Measurements from ENCODE around the gene ATP6AP2. TPM values are rescaled to one million over a fixed set of nuclear protein-coding genes. Genes with fewer than 3 reads are reported as not detected.

The ATP6AP2 gene
- total and polyA plus RNA-seq, 2 of the 8 experiments (the other 6 are each of a cell fraction or from before 2014, with no cell fraction given), result 66.0 to 86.2 TPM

DNA sequence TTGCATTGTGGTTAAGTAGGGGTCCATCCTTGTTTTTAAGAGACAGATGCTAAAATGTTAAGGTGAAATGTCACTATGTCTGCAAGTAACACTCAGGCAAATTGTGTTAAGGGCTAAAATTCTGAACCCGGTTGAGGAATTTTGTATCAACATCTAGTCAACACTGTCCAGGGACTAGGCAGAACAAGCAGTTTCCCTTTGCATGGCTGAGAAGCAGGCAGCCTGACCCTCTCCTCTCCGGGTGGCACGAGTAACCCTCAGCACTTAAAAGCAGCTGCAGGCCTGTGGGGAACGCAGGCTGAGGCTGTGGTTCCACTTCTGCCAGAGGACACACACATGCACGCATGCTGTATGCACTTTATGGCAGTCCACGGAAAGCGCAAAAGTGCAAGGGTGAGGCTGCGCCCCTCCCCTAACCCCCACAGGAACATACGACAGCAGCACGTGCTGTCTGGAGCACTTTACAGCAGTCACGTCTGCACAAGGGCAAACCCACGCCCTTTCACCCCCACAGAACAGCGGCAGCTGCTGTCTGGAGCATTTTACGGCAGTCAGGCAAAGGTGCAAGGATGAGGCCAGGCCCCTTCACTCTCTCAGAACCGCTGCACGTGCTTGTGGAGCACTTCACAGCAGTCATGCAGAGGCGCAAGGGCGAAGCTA, 41.8 kb downstream of the ATP6AP2 start:
- Histone ChIP-seq H3K23me2 (ENCODE audit: low read depth, low read length) (no peaks in the 10 kb centered on the region), H2BK5ac (ENCODE audit: low read depth, low read length) (no peak overlapping the region), H3K23ac (ENCODE audit: insufficient read length) (no peak overlapping the region), H3K79me1 (ENCODE audit: low read depth, low read length) (no peaks in the 10 kb centered on the region), H3K4me3 (ENCODE audit: extremely low read depth in 1 of 4, insufficient read depth in 2 of 4, low read depth in 3 of 4, low read length in 4 of 4) (no peak overlapping the region), H2AFZ (ENCODE audit: low read length) (0 out of 2 replicates have a peak overlapping the region, but pooled peaks have one; percentile 14), H2BK20ac (ENCODE audit: low read length) (no peak overlapping the region), H2AK5ac (ENCODE audit: low read depth, low read length) (no peak overlapping the region), H4K20me1 (replicated peaks in 1 of 2; ENCODE audit: control insufficient read depth in 1 of 2, insufficient read depth in 2 of 2, low read length in 2 of 2) (no peaks in the 10 kb centered on the region), H3K18ac (ENCODE audit: extremely low read depth, low read length) (no peak overlapping the region), H3K4ac (replicated peaks; ENCODE audit: insufficient read length, low read depth, low read length) (no peak overlapping the region), H3K14ac (ENCODE audit: insufficient read length) (no peak overlapping the region), H3K27me3 (replicated peaks in 1 of 4; ENCODE audit: control insufficient read depth in 3 of 4, extremely low read depth in 1 of 4, insufficient read depth in 3 of 4, low read length in 3 of 4) (no peaks in the 10 kb centered on the region), H3K4me2 (ENCODE audit: insufficient read depth in 1 of 2, low read depth in 2 of 2, low read length in 2 of 2) (no peak overlapping the region), H3K36me3 (ENCODE audit: control insufficient read depth in 2 of 4, insufficient read depth in 4 of 4, low read length in 3 of 4) (no peaks in the 10 kb centered on the region), H3K9ac (replicated peaks in 1 of 4; ENCODE audit: extremely low read depth in 1 of 4, low read depth in 3 of 4, low read length in 3 of 4) (no peak overlapping the region), H4K8ac (ENCODE audit: extremely low read depth, insufficient read depth, low read length) (no peak overlapping the region), H3K4me1 (replicated peaks in 1 of 4; ENCODE audit: control insufficient read depth in 3 of 4, insufficient read depth in 4 of 4, low read length in 3 of 4) (peaks cover 0 to 3% (median 0%) of the 10 kb centered on the region in 4 experiments; a peak in 1 of 7 replicates), H2BK12ac (ENCODE audit: low read depth, low read length) (no peak overlapping the region), H2BK15ac (ENCODE audit: low read length) (no peak overlapping the region), H2BK120ac (replicated peaks; ENCODE audit: low read depth, low read length) (no peak overlapping the region), H3K27ac (ENCODE audit: low read depth, low read length) (no peak overlapping the region), H3K9me3 (ENCODE audit: insufficient read depth in 2 of 2, low read depth in 1 of 2, low read length in 1 of 2) (no peaks in the 10 kb centered on the region), H4K5ac (ENCODE audit: insufficient read length, low read depth, low read length) (no peak overlapping the region), H4K91ac (replicated peaks; ENCODE audit: insufficient read length, low read length) (no peak overlapping the region), H3K79me2 (ENCODE audit: control insufficient read depth in 1 of 2, insufficient read depth in 2 of 2, low read length in 2 of 2) (no peaks in the 10 kb centered on the region), H3K56ac (replicated peaks; ENCODE audit: insufficient read length, low read depth, low read length) (no peak overlapping the region)
- POLR2A ChIA-PET (ENCODE audit: partially characterized antibody), result no interaction called here
- DNase-seq (ENCODE audit: low read depth in 1 of 2, low spot score in 2 of 2) (no peak), FAIRE-seq (no peak)
- TF ChIP-seq MAFK (IDR thresholded peaks at IDR 0.05; ENCODE audit: low read depth, low read length), result no peak
- CTCF ChIA-PET (ENCODE audit: partially characterized antibody), result interaction anchor here (0.6 to 1.4 kb wide), 2 partner anchors 77 to 79 kb away, joined by 3 read pairs; no protein-coding TSS in a partner anchor
- WGBS, 2 experiments (ENCODE audit: extremely low coverage in 1 of 2, insufficient coverage in 1 of 2, insufficient read length in 1 of 2, insufficient replicate concordance in 2 of 2, low coverage in 1 of 2, low lambda C conversion rate in 2 of 2, missing lambda C conversion rate in 1 of 2), result 91% methylated on average over 16 of the region's 18 CpGs; no CpG with 5 or more reads in 1 of the 2 experiments
